Adrenal gland (tissue), 5 donors: ENCODE results near the gene DOCK8.

ENCODE experiments used
- POLR2A ChIP-seq, 2 donors: fragments of 450-650 bp; IDR thresholded peaks; one replicate each; pipeline ENCODE4 v1.6.1; 2017; ENCODE audit warnings: antibody characterized with exemption in 2 of 2, mild to moderate bottlenecking in 2 of 2, moderate library complexity in 1 of 2
- TF ChIP-seq, protein P1 (sequence below), 6 experiments: fragments of 450-650 bp in 4 of 6; fragments of 200-600 bp in 2 of 6; sonication (generic) in 1 of 6; IDR thresholded peaks; 1 replicate in 5 of 6; 2 replicates in 1 of 6; pipeline versions ENCODE4 v1.5.1 to v1.8.0; 2016 to 2021; ENCODE audit warnings: antibody characterized with exemption in 6 of 6, mild to moderate bottlenecking in 2 of 6, moderate library complexity in 1 of 6
- donor health status: DM: no; HTN: no; CAD: no.

DNA sequence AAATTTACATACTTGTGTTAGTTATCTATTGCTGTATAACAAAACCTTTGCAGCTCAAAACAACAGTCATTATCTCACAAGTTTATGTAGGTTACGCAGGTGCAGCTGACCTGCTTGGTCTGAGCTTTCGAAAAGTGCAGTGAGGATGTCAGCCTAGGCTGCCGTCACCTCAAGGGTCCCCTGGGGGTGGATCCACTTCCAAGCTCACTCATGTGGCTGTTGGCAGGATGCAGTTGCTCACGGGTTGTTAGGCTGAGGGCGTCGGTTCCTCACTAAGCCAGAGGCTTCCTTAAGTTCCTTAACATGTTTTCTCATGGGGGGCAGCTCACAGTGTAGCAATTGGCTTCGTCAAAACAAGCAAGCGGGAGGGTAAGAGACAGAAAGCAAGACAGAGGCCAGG is 139.8 kb downstream of the DOCK8 start:
- TF ChIP-seq, protein P1, sequence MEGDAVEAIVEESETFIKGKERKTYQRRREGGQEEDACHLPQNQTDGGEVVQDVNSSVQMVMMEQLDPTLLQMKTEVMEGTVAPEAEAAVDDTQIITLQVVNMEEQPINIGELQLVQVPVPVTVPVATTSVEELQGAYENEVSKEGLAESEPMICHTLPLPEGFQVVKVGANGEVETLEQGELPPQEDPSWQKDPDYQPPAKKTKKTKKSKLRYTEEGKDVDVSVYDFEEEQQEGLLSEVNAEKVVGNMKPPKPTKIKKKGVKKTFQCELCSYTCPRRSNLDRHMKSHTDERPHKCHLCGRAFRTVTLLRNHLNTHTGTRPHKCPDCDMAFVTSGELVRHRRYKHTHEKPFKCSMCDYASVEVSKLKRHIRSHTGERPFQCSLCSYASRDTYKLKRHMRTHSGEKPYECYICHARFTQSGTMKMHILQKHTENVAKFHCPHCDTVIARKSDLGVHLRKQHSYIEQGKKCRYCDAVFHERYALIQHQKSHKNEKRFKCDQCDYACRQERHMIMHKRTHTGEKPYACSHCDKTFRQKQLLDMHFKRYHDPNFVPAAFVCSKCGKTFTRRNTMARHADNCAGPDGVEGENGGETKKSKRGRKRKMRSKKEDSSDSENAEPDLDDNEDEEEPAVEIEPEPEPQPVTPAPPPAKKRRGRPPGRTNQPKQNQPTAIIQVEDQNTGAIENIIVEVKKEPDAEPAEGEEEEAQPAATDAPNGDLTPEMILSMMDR (IDR thresholded peaks at IDR 0.05): no peak
- TF ChIP-seq POLR2A (IDR thresholded peaks at IDR 0.05): no peak
